ENCODE measurements around the gene SMCO4. TPM values are rescaled to one million over a fixed set of nuclear protein-coding genes. Genes with fewer than 3 reads are reported as not detected.
A peak's percentile ranks its signal among the peaks of the same experiment; 100 is the strongest.

SMCO4 gene
- total RNA-seq, 1 donor from 2014 or later, result 9.6 TPM

DNA sequence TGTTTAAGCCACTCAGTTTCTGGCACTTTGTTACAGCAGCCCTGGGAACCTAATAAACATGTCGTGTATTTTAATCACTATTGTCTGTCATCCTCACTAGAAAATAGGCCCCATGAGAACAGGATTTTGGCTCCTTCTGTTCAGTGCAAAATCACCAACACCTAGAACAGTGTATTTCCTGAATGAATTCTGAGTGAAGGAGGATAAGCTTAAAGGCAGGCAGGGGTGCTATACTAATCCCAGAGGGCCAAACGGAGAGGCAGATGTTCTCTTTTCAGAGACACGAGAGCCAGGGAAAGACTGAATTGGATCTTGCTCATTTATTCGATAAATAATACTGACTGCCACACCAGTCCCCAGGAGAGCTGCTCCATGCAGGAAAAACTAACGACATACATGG lies 10.4 kb downstream of the SMCO4 start:
- no peaks in the 10 kb centered on the region for H3K27me3 ChIP-seq
- DNase-seq (ENCODE audit: extremely low spot score in 2 of 2), result no peak
- no peak overlapping the region for H3K27ac ChIP-seq
- TF ChIP-seq POLR2A (IDR thresholded peaks at IDR 0.05) (no peak), POLR2AphosphoS5 (IDR thresholded peaks at IDR 0.05; ENCODE audit: insufficient read depth in 1 of 2, low read depth in 1 of 2) (no peak)
- TF ChIP-seq, protein P1, sequence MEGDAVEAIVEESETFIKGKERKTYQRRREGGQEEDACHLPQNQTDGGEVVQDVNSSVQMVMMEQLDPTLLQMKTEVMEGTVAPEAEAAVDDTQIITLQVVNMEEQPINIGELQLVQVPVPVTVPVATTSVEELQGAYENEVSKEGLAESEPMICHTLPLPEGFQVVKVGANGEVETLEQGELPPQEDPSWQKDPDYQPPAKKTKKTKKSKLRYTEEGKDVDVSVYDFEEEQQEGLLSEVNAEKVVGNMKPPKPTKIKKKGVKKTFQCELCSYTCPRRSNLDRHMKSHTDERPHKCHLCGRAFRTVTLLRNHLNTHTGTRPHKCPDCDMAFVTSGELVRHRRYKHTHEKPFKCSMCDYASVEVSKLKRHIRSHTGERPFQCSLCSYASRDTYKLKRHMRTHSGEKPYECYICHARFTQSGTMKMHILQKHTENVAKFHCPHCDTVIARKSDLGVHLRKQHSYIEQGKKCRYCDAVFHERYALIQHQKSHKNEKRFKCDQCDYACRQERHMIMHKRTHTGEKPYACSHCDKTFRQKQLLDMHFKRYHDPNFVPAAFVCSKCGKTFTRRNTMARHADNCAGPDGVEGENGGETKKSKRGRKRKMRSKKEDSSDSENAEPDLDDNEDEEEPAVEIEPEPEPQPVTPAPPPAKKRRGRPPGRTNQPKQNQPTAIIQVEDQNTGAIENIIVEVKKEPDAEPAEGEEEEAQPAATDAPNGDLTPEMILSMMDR (IDR thresholded peaks at IDR 0.05), result no peak
- H3K9me3 ChIP-seq, result no peaks in the 10 kb centered on the region
- peaks cover 39% of the 10 kb centered on the region for H3K4me1 ChIP-seq
- H3K4me3 ChIP-seq, result no peak overlapping the region
- intact Hi-C loops (cut with DNase I), result no loop called here
- H3K36me3 ChIP-seq, result no peaks in the 10 kb centered on the region

DNA sequence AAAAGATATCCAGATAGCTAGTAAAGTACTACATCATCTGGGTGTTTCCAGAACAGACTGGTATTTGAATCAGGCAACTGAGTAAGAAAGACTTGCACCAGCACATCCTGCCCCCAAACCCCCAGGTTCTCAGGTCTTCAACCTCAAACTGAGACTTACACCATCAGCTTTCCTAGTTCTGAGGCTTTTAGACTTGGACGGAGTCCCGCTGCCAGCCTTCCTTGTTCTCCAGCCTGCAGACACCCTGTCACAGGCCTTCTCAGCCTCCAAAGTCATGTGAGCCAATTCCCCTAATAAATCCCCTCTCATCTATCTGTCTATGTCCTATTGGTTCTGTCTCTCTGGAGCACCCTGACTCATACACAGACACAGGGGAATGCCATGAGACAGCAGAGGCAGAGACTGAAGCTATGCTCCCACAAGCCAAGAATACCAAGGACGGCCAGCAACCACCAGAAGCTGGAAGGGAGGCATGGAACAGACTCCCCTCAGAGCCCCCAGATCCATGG lies 10.9 kb downstream of the SMCO4 start:
- Histone ChIP-seq H3K4me3 (no peak overlapping the region), H3K4me1 (peaks cover 34% of the 10 kb centered on the region), H3K9me3 (no peaks in the 10 kb centered on the region), H3K27ac (no peak overlapping the region), H3K27me3 (no peaks in the 10 kb centered on the region), H3K36me3 (no peaks in the 10 kb centered on the region)
- DNase-seq (ENCODE audit: extremely low spot score in 2 of 2), result no peak
- no peak for TF ChIP-seq POLR2AphosphoS5 (IDR thresholded peaks at IDR 0.05; ENCODE audit: insufficient read depth in 1 of 2, low read depth in 1 of 2)
- TF ChIP-seq POLR2A (IDR thresholded peaks at IDR 0.05), result no peak
- TF ChIP-seq, protein P1 (IDR thresholded peaks at IDR 0.05), result no peak
- intact Hi-C loops (cut with DNase I), result no loop called here

DNA sequence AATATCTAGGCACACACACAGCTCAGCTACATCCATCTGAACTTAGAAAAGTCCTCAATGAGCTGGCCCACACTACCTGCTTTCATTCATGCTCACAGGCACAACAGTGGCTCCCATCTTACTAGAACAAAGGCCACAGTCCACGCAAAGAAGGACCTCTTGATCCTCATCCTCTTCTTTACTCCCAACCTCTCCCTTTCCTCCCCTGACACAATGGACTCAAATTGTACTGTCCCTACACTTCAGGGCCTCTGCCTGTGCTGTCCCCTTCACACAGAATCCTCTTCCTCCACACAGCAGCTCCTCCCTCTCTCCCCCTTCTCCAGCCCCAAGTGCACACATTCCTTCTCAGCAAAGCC lies 12.7 kb downstream of the SMCO4 start:
- DNase-seq (ENCODE audit: extremely low spot score in 2 of 2), result no peak
- peaks cover 29% of the 10 kb centered on the region for H3K4me1 ChIP-seq
- no peak overlapping the region for H3K27ac ChIP-seq
- intact Hi-C loops (cut with DNase I), result no loop called here
- H3K27me3 ChIP-seq, result no peaks in the 10 kb centered on the region
- no peak overlapping the region for H3K4me3 ChIP-seq
- H3K36me3 ChIP-seq, result no peaks in the 10 kb centered on the region
- TF ChIP-seq POLR2A (IDR thresholded peaks at IDR 0.05) (no peak), POLR2AphosphoS5 (IDR thresholded peaks at IDR 0.05; ENCODE audit: insufficient read depth in 1 of 2, low read depth in 1 of 2) (no peak)
- TF ChIP-seq, protein P1 (IDR thresholded peaks at IDR 0.05), result no peak
- H3K9me3 ChIP-seq, result no peaks in the 10 kb centered on the region

DNA sequence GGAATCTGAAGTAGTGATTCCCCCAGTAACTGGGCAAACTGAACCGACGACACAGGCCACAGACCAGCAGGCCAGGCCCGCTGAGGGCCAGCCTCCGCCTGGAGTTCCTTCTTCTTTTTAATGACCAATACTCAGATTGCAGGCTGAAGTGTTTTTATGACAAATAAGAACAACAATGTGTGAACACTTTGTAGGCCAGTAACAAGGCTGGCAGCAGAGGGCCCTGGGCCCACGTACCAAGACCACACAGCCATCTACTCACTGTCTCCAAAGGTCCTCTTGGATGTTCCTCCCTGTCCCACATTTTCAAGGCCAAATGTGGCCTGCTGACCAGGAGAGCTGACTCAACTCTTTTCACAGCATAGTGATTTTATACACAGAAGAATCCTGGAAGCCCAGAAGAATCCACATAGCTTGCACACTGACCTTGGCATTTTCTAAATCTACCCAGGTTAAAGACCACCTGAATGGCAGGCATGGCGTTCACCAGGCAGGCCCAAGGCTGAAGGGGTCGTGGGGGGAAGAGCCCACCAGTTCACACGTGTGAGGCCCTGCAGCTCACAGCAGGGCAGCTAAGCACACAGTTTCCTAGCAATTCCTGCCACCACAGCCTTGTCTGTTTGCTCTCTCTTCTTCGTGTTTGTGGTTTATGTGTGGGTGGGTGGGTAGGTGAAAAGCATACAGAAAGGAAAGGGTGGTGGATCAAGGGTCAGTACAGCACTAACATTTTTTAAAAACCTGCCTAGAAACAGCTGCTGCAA lies 13.3 kb downstream of the SMCO4 start:
- no peaks in the 10 kb centered on the region for H3K36me3 ChIP-seq
- no peaks in the 10 kb centered on the region for H3K27me3 ChIP-seq
- DNase-seq (ENCODE audit: extremely low spot score in 2 of 2), result no peak
- no peaks in the 10 kb centered on the region for H3K9me3 ChIP-seq
- intact Hi-C loops (cut with DNase I), result no loop called here
- peak overlapping the region; percentile 62 for H3K27ac ChIP-seq
- TF ChIP-seq POLR2A (IDR thresholded peaks at IDR 0.05), result no peak
- TF ChIP-seq, protein P1 (IDR thresholded peaks at IDR 0.05), result no peak
- no peak for TF ChIP-seq POLR2AphosphoS5 (IDR thresholded peaks at IDR 0.05; ENCODE audit: insufficient read depth in 1 of 2, low read depth in 1 of 2)
- peaks cover 29% of the 10 kb centered on the region for H3K4me1 ChIP-seq
- no peak overlapping the region for H3K4me3 ChIP-seq
